Stimulated activated CD4-positive, alpha-beta T cell treated with anti-CD3 and anti-CD28 coated beads, TNF-alpha, amount 100 ng/mL, for 48 hours (primary cell): Measurements from ENCODE around the gene CT45A2.
"Not testable (repeated sequence)": the region's sequence is repeated elsewhere in the genome, so short reads cannot be mapped to it uniquely, and the experiment has no call there.

Experiments used
- DNase-seq, 3 donors: peaks; one replicate each; pipeline ENCODE4 v3.0.0-alpha.2; 2020; ENCODE audit warnings: low read depth in 3 of 3

Gene CT45A2

GRCh38 chrX:135819912-135820311 lies at the start of gene CT45A2:
Gene CT45A2 (minus strand): TSS chrX:135820012. CDS start chrX:135816265, 3,747 bp downstream.
- DNase-seq, result not testable (repeated sequence)

- not testable (repeated sequence) for DNase-seq
Measured at GRCh38 chrX:135854438-135854837, 34.6 kb upstream of the CT45A2 start, which contains the start of gene CT45A8. Gene CT45A8 (minus strand): TSS chrX:135854538. CDS start chrX:135850783, 3,755 bp downstream.

DNA sequence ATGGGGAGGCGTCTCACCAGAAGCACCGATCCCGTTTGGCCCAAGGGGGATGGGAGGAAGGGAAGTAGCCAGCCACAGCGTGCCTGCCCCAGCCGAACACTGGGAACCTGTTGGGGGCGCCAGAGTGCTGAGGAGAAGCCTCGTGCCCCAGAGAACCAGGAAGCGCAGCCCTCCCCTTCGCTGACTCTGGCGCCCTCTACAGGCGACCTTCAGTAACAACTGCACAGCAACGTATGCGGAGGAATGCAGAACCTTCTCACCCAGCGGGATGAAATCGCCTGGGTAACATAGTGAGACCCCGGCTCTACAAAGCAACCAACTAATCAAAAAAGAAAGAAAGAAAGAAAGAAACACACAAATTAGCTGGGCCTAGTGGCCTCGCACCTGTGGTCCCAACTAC lies 17.4 kb upstream of the CT45A2 start, which contains the start of gene CT45A7:
Gene CT45A7 (minus strand): TSS at position 101 of the 400 bp plus-strand sequence. CDS start 3,747 bp downstream, outside the sequence.
- DNase-seq, result not testable (repeated sequence)

DNA sequence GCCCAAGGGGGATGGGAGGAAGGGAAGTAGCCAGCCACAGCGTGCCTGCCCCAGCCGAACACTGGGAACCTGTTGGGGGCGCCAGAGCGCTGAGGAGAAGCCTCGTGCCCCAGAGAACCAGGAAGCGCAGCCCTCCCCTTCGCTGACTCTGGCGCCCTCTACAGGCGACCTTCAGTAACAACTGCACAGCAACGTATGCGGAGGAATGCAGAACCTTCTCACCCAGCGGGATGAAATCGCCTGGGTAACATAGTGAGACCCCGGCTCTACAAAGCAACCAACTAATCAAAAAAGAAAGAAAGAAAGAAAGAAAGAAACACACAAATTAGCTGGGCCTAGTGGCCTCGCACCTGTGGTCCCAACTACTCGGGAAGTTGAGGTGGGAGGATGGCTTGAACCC lies 17.1 kb downstream of the CT45A2 start, which contains the start of gene CT45A6:
Gene CT45A6 (minus strand): TSS at position 101 of the 400 bp plus-strand sequence. CDS start 3,794 bp downstream, outside the sequence.
- DNase-seq, result not testable (repeated sequence)

- DNase-seq, result not testable (repeated sequence)
Measured at GRCh38 chrX:135785403-135785802, 34.4 kb downstream of the CT45A2 start, which contains the start of gene CT45A5. Gene CT45A5 (minus strand): TSS chrX:135785503. CDS start chrX:135781729, 3,774 bp downstream.

GRCh38 chrX:135768091-135768490 lies 51.7 kb downstream of the CT45A2 start, which contains the start of gene CT45A3:
Gene CT45A3 (minus strand): TSS chrX:135768191. CDS start chrX:135764444, 3,747 bp downstream.
- DNase-seq, result not testable (repeated sequence)
